H9 (cell line): ENCODE results near the gene GRB10. TPM values are rescaled to one million over a fixed set of nuclear protein-coding genes. Genes with fewer than 3 reads are reported as not detected.

Experiments used
- DNase-seq: peaks from one replicate; pipeline ENCODE4 v3.0.0-alpha.2; 2017
- H2AFZ ChIP-seq: one replicate; pipeline ENCODE4 v1.6.1; 2013; ENCODE audit warnings: mild to moderate bottlenecking, low read length, control low read depth, moderate library complexity
- H2AK5ac ChIP-seq: 2 replicates; pipeline ENCODE4 v1.6.1; 2013; ENCODE audit warnings: low read length, control low read depth, mixed read lengths; ENCODE audit not compliant: insufficient read length
- H2BK120ac ChIP-seq: one replicate; pipeline ENCODE4 v1.6.1; 2013; ENCODE audit warnings: low read depth, mild to moderate bottlenecking, low read length, control low read depth, inconsistent platforms; ENCODE audit not compliant: poor library complexity, severe bottlenecking
- H2BK12ac ChIP-seq: 2 replicates; pipeline ENCODE4 v1.6.1; 2013; ENCODE audit warnings: low read length, control low read depth, mixed read lengths, low read depth; ENCODE audit not compliant: insufficient read length
- H2BK15ac ChIP-seq: 2 replicates; pipeline ENCODE4 v1.6.1; 2013; ENCODE audit warnings: low read depth, low read length, control low read depth
- H2BK20ac ChIP-seq: one replicate; pipeline ENCODE4 v1.6.1; 2013; ENCODE audit warnings: low read depth, mild to moderate bottlenecking, low read length, control low read depth, inconsistent platforms; ENCODE audit not compliant: poor library complexity, severe bottlenecking
- H2BK5ac ChIP-seq: 2 replicates; pipeline ENCODE4 v1.6.1; 2013; ENCODE audit warnings: low read length, control low read depth, mixed read lengths; ENCODE audit not compliant: insufficient read length
- H3K14ac ChIP-seq: 2 replicates; pipeline ENCODE4 v1.6.1; 2013; ENCODE audit warnings: low read length, control low read depth; ENCODE audit not compliant: insufficient read depth
- H3K18ac ChIP-seq: 2 replicates; pipeline ENCODE4 v1.6.1; 2013; ENCODE audit warnings: low read depth, mild to moderate bottlenecking, mixed read lengths, low read length, control low read depth; ENCODE audit not compliant: insufficient read length
- H3K23ac ChIP-seq: 2 replicates; pipeline ENCODE4 v1.6.1; 2013; ENCODE audit warnings: low read length, control low read depth, mixed read lengths, low read depth; ENCODE audit not compliant: insufficient read length
- H3K23me2 ChIP-seq: 2 replicates; pipeline ENCODE4 v1.6.1; 2013; ENCODE audit warnings: low read depth, mild to moderate bottlenecking, mixed read lengths, low read length, control low read depth; ENCODE audit not compliant: insufficient read length, poor library complexity, severe bottlenecking
- H3K27ac ChIP-seq: 2 replicates; pipeline ENCODE4 v1.5.1; 2013; ENCODE audit warnings: low read length, control low read depth, mixed read lengths, low read depth; ENCODE audit not compliant: insufficient read length
- H3K27me3 ChIP-seq: 2 replicates; pipeline ENCODE4 v1.6.1; 2013; ENCODE audit warnings: low read length, control low read depth, inconsistent platforms; ENCODE audit not compliant: insufficient read depth
- H3K4ac ChIP-seq: 2 replicates; pipeline ENCODE4 v1.6.1; 2013; ENCODE audit warnings: low read depth, mild to moderate bottlenecking, control low read depth, inconsistent platforms, low read length, moderate library complexity
- H3K4me1 ChIP-seq: 2 replicates; pipeline ENCODE4 v1.6.1; 2013; ENCODE audit warnings: low read length, control low read depth, inconsistent platforms; ENCODE audit not compliant: insufficient read depth
- H3K4me2 ChIP-seq: 2 replicates; pipeline ENCODE4 v1.6.1; 2013; ENCODE audit warnings: low read length, control low read depth, mixed read lengths; ENCODE audit not compliant: insufficient read length, insufficient read depth
- H3K56ac ChIP-seq: 2 replicates; pipeline ENCODE4 v1.6.1; 2013; ENCODE audit warnings: low read depth, mild to moderate bottlenecking, mixed read lengths, low read length, control low read depth; ENCODE audit not compliant: insufficient read length
- H3K79me1 ChIP-seq: 2 replicates; pipeline ENCODE4 v1.6.1; 2013; ENCODE audit warnings: low read depth, mild to moderate bottlenecking, moderate library complexity, low read length, control low read depth, inconsistent platforms; ENCODE audit not compliant: insufficient read depth, poor library complexity, severe bottlenecking
- H3K79me2 ChIP-seq: 2 replicates; pipeline ENCODE4 v1.6.1; 2013; ENCODE audit warnings: low read length, control low read depth, inconsistent platforms; ENCODE audit not compliant: insufficient read depth
- H3K9ac ChIP-seq: 2 replicates; pipeline ENCODE4 v1.6.1; 2013; ENCODE audit warnings: low read length, control low read depth, mixed read lengths; ENCODE audit not compliant: insufficient read length; ENCODE audit errors: extremely low read depth
- H3K9me3 ChIP-seq: one replicate; pipeline ENCODE4 v1.6.1; 2013; ENCODE audit warnings: low read depth, low read length, inconsistent platforms; ENCODE audit not compliant: control insufficient read depth
- H3T11ph ChIP-seq: one replicate; pipeline ENCODE4 v1.6.1; 2013; ENCODE audit warnings: mild to moderate bottlenecking, low read length, control low read depth, inconsistent platforms
- H4K20me1 ChIP-seq: one replicate; pipeline ENCODE4 v1.6.1; 2013; ENCODE audit not compliant: control insufficient read depth, insufficient read length, insufficient read depth
- H4K5ac ChIP-seq: 2 replicates; pipeline ENCODE4 v1.6.1; 2013; ENCODE audit warnings: low read depth, mild to moderate bottlenecking, mixed read lengths, low read length, control low read depth; ENCODE audit not compliant: insufficient read length
- H4K8ac ChIP-seq: replicated peaks from 2 replicates; pipeline ENCODE4 v1.6.1; 2013; ENCODE audit warnings: low read length, control low read depth, mixed read lengths, low read depth; ENCODE audit not compliant: insufficient read length
- H4K91ac ChIP-seq: 2 replicates; pipeline ENCODE4 v1.6.1; 2013; ENCODE audit warnings: low read depth, mild to moderate bottlenecking, moderate library complexity, mixed read lengths, low read length, control low read depth; ENCODE audit not compliant: insufficient read length
- H3K27ac Mint-ChIP-seq, 3 experiments: 2 replicates in 2 of 3; 3 replicates in 1 of 3; pipeline ENCODE4 v1.8.0; 2020 to 2021; ENCODE audit warnings: mixed read lengths in 3 of 3, mild to moderate bottlenecking in 1 of 3, moderate library complexity in 1 of 3
- H3K27me3 Mint-ChIP-seq: 2 replicates; pipeline ENCODE4 v1.8.0; 2021; ENCODE audit warnings: low read depth, mild to moderate bottlenecking, moderate library complexity, mixed read lengths
- H3K36me3 Mint-ChIP-seq, 3 experiments: 2 replicates in 2 of 3; 3 replicates in 1 of 3; pipeline ENCODE4 v1.8.0; 2020 to 2021; ENCODE audit warnings: low read depth in 3 of 3, mixed read lengths in 3 of 3; ENCODE audit not compliant: insufficient read depth in 1 of 3
- H3K4me1 Mint-ChIP-seq, 2 experiments: 2 replicates each; pipeline ENCODE4 v1.8.0; 2020; ENCODE audit warnings: mixed read lengths in 2 of 2
- H3K4me3 Mint-ChIP-seq, 2 experiments: 2 replicates in 1 of 2; 3 replicates in 1 of 2; pipeline ENCODE4 v1.8.0; 2020 to 2021; ENCODE audit warnings: mild to moderate bottlenecking in 2 of 2, mixed read lengths in 2 of 2, moderate library complexity in 1 of 2
- H3K9me3 Mint-ChIP-seq, 2 experiments: 2 replicates in 1 of 2; 3 replicates in 1 of 2; pipeline ENCODE4 v1.8.0; 2020; ENCODE audit warnings: mild to moderate bottlenecking in 2 of 2, mixed read lengths in 2 of 2, moderate library complexity in 1 of 2
- CTCF ChIP-seq: fragments of 200-600 bp; sonication (generic); conservative IDR thresholded peaks from 3 replicates; pipeline ENCODE4 v1.8.0; 2021; ENCODE audit warnings: antibody characterized with exemption, mild to moderate bottlenecking
- WGBS: extraction: QIAGEN DNeasy Blood & Tissue Kit; methylation state at CpG from one replicate; pipeline ENCODE4 v1.1.7; 2013; ENCODE audit warnings: missing lambda C conversion rate, low lambda C conversion rate, mixed read lengths; ENCODE audit not compliant: insufficient read length; ENCODE audit errors: extremely low coverage; 5-methylcytosine and 5-hydroxymethylcytosine counted together
- total RNA-seq: library from RNA; stranded (reverse); gene quantifications from 2 replicates; pipeline ENCODE4 v1.2.1, GENCODE V29; 2021

GRB10 gene
- total RNA-seq, 1 experiment from 2014 or later = 108 TPM

- H3K9me3 Mint-ChIP-seq = no peaks in the 10 kb centered on the region
- Histone ChIP-seq H2AFZ (no peak overlapping the region), H3K4ac (no peak overlapping the region), H3T11ph (no peak overlapping the region), H3K4me2 (no peak overlapping the region), H3K9me3 (no peaks in the 10 kb centered on the region), H3K27me3 (no peaks in the 10 kb centered on the region), H4K8ac (no peak overlapping the region), H2AK5ac (no peak overlapping the region), H3K79me2 (no peaks in the 10 kb centered on the region), H3K23me2 (no peaks in the 10 kb centered on the region), H2BK120ac (no peak overlapping the region), H3K9ac (no peak overlapping the region), H3K14ac (no peak overlapping the region; the same call in 1 of the 2 replicates), H4K20me1 (no peaks in the 10 kb centered on the region), H3K27ac (no peak overlapping the region), H3K79me1 (no peaks in the 10 kb centered on the region), H4K91ac (no peak overlapping the region), H3K56ac (no peak overlapping the region), H3K4me1 (no peaks in the 10 kb centered on the region), H3K23ac (no peak overlapping the region), H2BK5ac (no peak overlapping the region), H2BK15ac (no peak overlapping the region), H4K5ac (no peak overlapping the region), H3K18ac (no peak overlapping the region), H2BK12ac (no peak overlapping the region), H2BK20ac (no peak overlapping the region)
- no peak for TF ChIP-seq CTCF
- no peaks in the 10 kb centered on the region for H3K27me3 Mint-ChIP-seq
- WGBS = no CpG with 5 or more reads among the region's 16 CpGs
- H3K36me3 Mint-ChIP-seq = peaks cover 18 to 29% (median 19%) of the 10 kb centered on the region in 3 experiments
- H3K4me3 Mint-ChIP-seq = no peak overlapping the region
- H3K27ac Mint-ChIP-seq = peak overlapping the region in 1 of 3 experiments; percentile 85; a peak in 4 of 7 replicates
- DNase-seq = no peak
- H3K4me1 Mint-ChIP-seq = peaks cover 7 to 11% of the 10 kb centered on the region in 2 experiments; a peak in 3 of 4 replicates
These were observed 129.4 kb downstream of the GRB10 start for GRCh38 chr7:50653126-50653864.
